Endothelial cell of umbilical vein (primary cell): ENCODE results near the gene GRAMD1A. TPM values are rescaled to one million over a fixed set of nuclear protein-coding genes. Genes with fewer than 3 reads are reported as not detected.

Experiments used
- BruUV-seq: library from RNA; stranded (reverse); fragments of 400-500 nt; replicated peaks from 2 replicates; lab custom pipeline; 2021; lab: Mats Ljungman, UMichigan
- CTCF ChIA-PET: fragments of 300-600, 350-600 bp; sonication (Branson Sonifier 250); formaldehyde crosslinking; loops from one replicate; lab custom pipeline; 2021; ENCODE audit warnings: antibody characterized with exemption, inconsistent platforms; lab: Charles Lee
- POLR2A ChIA-PET: fragments of 300-600, 350-600 bp; sonication (Branson Sonifier 250); formaldehyde crosslinking; loops from one replicate; lab custom pipeline; 2021; ENCODE audit warnings: antibody characterized with exemption, inconsistent platforms; lab: Charles Lee
- DNase-seq: peaks from one replicate; pipeline ENCODE4 v3.0.0-alpha.2; 2011; ENCODE audit warnings: low read depth, low spot score
- FAIRE-seq: peaks from 2 replicates; lab custom pipeline; 2011; peaks lifted over from hg19 to GRCh38; lab: Jason Lieb, UNC
- H2AFZ ChIP-seq: 2 replicates; pipeline ENCODE4 v1.6.0; 2012; ENCODE audit warnings: low read depth, low read length, control low read depth, inconsistent platforms
- H3K27ac ChIP-seq: 2 replicates; pipeline ENCODE4 v1.5.1; 2011; ENCODE audit warnings: low read depth, mild to moderate bottlenecking, control low read depth, low read length, moderate library complexity; ENCODE audit not compliant: insufficient read depth
- H3K27me3 ChIP-seq, 2 experiments: 2 replicates each; pipeline versions ENCODE4 v1.6.0 to v1.6.1; 2011; ENCODE audit warnings: low read length in 2 of 2, mixed read lengths in 1 of 2; ENCODE audit not compliant: control insufficient read depth in 2 of 2, insufficient read depth in 2 of 2
- H3K36me3 ChIP-seq, 2 experiments: 2 replicates in 1 of 2; 3 replicates in 1 of 2; pipeline ENCODE4 v1.5.1; 2011; ENCODE audit warnings: low read length in 2 of 2, mild to moderate bottlenecking in 1 of 2, moderate library complexity in 1 of 2; ENCODE audit not compliant: control insufficient read depth in 2 of 2, insufficient read depth in 2 of 2; ENCODE audit errors: extremely low read depth in 1 of 2
- H3K4me1 ChIP-seq: 3 replicates; pipeline ENCODE4 v1.5.1; 2011; ENCODE audit warnings: mild to moderate bottlenecking, low read length; ENCODE audit not compliant: control insufficient read depth, insufficient read depth; ENCODE audit errors: extremely low read depth
- H3K4me2 ChIP-seq: 2 replicates; pipeline ENCODE4 v1.6.1; 2011; ENCODE audit warnings: low read length, control low read depth, mixed read lengths; ENCODE audit not compliant: insufficient read depth
- H3K4me3 ChIP-seq, 3 experiments: fragments of 200-600 bp in 1 of 3; sonication (generic), shearing (Covaris generic) in 1 of 3; replicated peaks in 1 of 3; 2 replicates each; pipeline ENCODE4 v1.5.1; 2011 to 2016; ENCODE audit warnings: control low read depth in 3 of 3, low read length in 3 of 3, mild to moderate bottlenecking in 2 of 3, inconsistent platforms in 1 of 3, low read depth in 1 of 3, moderate library complexity in 1 of 3; ENCODE audit not compliant: insufficient read depth in 1 of 3
- H3K79me2 ChIP-seq: 2 replicates; pipeline ENCODE4 v1.6.0; 2012; ENCODE audit warnings: low read length, inconsistent platforms; ENCODE audit not compliant: control insufficient read depth, insufficient read depth
- H3K9ac ChIP-seq: replicated peaks from 2 replicates; pipeline ENCODE3; 2011; ENCODE audit warnings: low read length, control low read depth; ENCODE audit not compliant: insufficient read depth; ENCODE audit errors: extremely low read depth
- H3K9me1 ChIP-seq: replicated peaks from 3 replicates; pipeline ENCODE4 v1.6.0; 2011; ENCODE audit warnings: mild to moderate bottlenecking, low read length; ENCODE audit not compliant: control insufficient read depth, insufficient read depth; ENCODE audit errors: extremely low read depth
- H3K9me3 ChIP-seq: replicated peaks from 2 replicates; pipeline ENCODE4 v1.5.1; 2012; ENCODE audit warnings: low read length, inconsistent platforms; ENCODE audit not compliant: control insufficient read depth, insufficient read depth
- H4K20me1 ChIP-seq: replicated peaks from 2 replicates; pipeline ENCODE3; 2011; ENCODE audit warnings: mild to moderate bottlenecking, low read length; ENCODE audit not compliant: control insufficient read depth, insufficient read depth; ENCODE audit errors: extremely low read depth
- EZH2 ChIP-seq: IDR thresholded peaks from 2 replicates; pipeline ENCODE4 v1.6.1; 2012; ENCODE audit warnings: borderline replicate concordance, low read depth, mild to moderate bottlenecking, moderate library complexity, low read length, inconsistent platforms; ENCODE audit not compliant: severe bottlenecking
- FOS ChIP-seq: IDR thresholded peaks from 2 replicates; pipeline ENCODE4 v1.6.1; 2011; ENCODE audit warnings: mild to moderate bottlenecking, low read length, moderate library complexity, borderline replicate concordance; ENCODE audit not compliant: insufficient read depth
- GATA2 ChIP-seq: IDR thresholded peaks from 2 replicates; pipeline ENCODE4 v1.7.0; 2011; ENCODE audit warnings: low read depth, mild to moderate bottlenecking, moderate library complexity, mixed read lengths, low read length; ENCODE audit not compliant: insufficient read length, insufficient read depth
- JUN ChIP-seq: IDR thresholded peaks from 2 replicates; pipeline ENCODE4 v1.6.1; 2011; ENCODE audit warnings: borderline replicate concordance, low read depth; ENCODE audit not compliant: insufficient read length, insufficient read depth
- MYC ChIP-seq: IDR thresholded peaks from one replicate; pipeline ENCODE4 v1.6.1; 2011; ENCODE audit warnings: mild to moderate bottlenecking, low read depth, low read length
- POLR2A ChIP-seq: IDR thresholded peaks from 2 replicates; pipeline ENCODE4 v1.6.1; 2012; ENCODE audit warnings: low read depth, mild to moderate bottlenecking, control low read depth, low read length
- POLR2AphosphoS5 ChIP-seq: IDR thresholded peaks from 2 replicates; pipeline ENCODE4 v1.6.1; 2012; ENCODE audit warnings: low read depth, mild to moderate bottlenecking, control low read depth, low read length, moderate library complexity; ENCODE audit not compliant: insufficient read depth
- dilution Hi-C: fragments of 300-500 bp; cut with MboI; formaldehyde crosslinking; loops from one replicate; pipeline ENCODE4 v1.15.0; 2019; ENCODE audit warnings: low sequenced_read_pairs; ENCODE audit not compliant: extremely low pct_ligation_motif_present
- intact Hi-C: fragments of 100-400 bp; cut with micrococcal nuclease; formaldehyde crosslinking; loops from one replicate; pipeline ENCODE4 v1.10.0; 2022
- polyA plus RNA-seq, 4 experiments: library from polyadenylated mRNA; depleted of rRNA in 3 of 4; stranded (reverse) in 3 of 4; unstranded in 1 of 4; fragments of >200 nt; gene quantifications; 2 replicates each; pipeline versions ENCODE4 v1.2.1 to v1.2.3, GENCODE V29; 2011 to 2012; ENCODE audit warnings: missing spikeins in 1 of 4
- total RNA-seq: library from RNA; stranded (reverse); gene quantifications from 2 replicates; pipeline ENCODE4 v1.2.3, GENCODE V29; 2021
- TF ChIP-seq, protein P1 (sequence below), 2 donors: IDR thresholded peaks; 1 replicate in 1 of 2; 2 replicates in 1 of 2; pipeline ENCODE4 v1.5.1; 2011; ENCODE audit warnings: low read length in 2 of 2, mild to moderate bottlenecking in 2 of 2, moderate library complexity in 2 of 2, control low read depth in 1 of 2, inconsistent platforms in 1 of 2, low read depth in 1 of 2; ENCODE audit not compliant: insufficient read depth in 1 of 2; ENCODE audit errors: extremely low read depth in 1 of 2
- TF ChIP-seq, protein P2 (sequence below): IDR thresholded peaks from 2 replicates; pipeline ENCODE4 v1.6.1; 2011; ENCODE audit not compliant: insufficient read depth, insufficient read length

GRAMD1A gene
- total and polyA plus RNA-seq, 2 donors (not counting 3 experiments of a cell fraction or from before 2014, with no cell fraction given): 127 to 130 TPM

DNA sequence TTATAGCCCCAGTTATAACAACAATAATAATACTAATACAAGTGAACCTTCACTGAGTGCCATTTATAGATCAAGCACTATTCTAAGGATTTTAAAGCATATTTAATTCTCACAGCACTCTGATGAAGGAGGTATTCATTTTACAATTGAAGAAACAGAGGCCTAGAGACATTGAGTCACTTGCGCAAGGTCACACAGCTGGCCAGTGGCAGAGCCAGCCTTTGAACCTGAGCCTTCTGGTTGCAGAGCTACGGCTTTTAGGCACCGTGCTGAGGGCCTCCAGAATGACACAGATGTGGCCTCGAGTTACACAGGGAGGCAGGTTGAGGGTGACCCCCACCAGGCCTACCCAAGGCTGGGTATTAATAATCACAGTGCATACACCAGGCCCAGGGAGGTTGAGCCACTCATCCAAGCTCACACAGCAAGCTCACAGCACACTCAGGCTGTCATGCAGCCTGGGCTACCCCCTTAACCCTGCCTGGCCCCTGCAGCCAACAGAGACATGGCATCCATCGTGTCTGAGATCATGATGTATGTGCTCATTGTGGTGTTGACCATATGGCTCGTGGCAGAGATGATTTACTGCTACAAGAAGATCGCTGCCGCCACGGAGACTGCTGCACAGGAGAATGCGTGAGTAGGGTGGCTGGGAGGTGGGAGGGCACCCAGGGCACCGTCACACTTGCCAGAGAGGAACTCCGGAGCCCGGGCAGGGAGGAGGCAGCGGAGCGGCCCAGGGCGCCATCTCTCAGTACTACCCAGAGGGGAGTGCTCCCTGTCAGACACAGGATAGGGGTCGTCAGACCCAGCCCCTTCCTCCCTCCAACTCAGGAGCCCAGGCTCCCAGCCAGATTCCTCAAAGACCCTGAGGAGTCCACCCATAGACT is 38.7 kb downstream of the GRAMD1A start:
- CTCF ChIA-PET: interaction anchor here (1.0 to 1.4 kb wide), 6 partner anchors 9 to 102 kb away, joined by 3 to 8 read pairs (median 3); partner anchors contain the start of gene SCN1B
- H4K20me1 ChIP-seq: no peaks in the 10 kb centered on the region
- TF ChIP-seq GATA2: no peak
- no peak for TF ChIP-seq POLR2A
- TF ChIP-seq POLR2AphosphoS5: no peak
- TF ChIP-seq, protein P1, sequence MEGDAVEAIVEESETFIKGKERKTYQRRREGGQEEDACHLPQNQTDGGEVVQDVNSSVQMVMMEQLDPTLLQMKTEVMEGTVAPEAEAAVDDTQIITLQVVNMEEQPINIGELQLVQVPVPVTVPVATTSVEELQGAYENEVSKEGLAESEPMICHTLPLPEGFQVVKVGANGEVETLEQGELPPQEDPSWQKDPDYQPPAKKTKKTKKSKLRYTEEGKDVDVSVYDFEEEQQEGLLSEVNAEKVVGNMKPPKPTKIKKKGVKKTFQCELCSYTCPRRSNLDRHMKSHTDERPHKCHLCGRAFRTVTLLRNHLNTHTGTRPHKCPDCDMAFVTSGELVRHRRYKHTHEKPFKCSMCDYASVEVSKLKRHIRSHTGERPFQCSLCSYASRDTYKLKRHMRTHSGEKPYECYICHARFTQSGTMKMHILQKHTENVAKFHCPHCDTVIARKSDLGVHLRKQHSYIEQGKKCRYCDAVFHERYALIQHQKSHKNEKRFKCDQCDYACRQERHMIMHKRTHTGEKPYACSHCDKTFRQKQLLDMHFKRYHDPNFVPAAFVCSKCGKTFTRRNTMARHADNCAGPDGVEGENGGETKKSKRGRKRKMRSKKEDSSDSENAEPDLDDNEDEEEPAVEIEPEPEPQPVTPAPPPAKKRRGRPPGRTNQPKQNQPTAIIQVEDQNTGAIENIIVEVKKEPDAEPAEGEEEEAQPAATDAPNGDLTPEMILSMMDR (IDR thresholded peaks at IDR 0.05; ENCODE audit: extremely low read depth in 1 of 2, insufficient read depth in 1 of 2, low read depth in 1 of 2, low read length in 2 of 2): no peak
- TF ChIP-seq EZH2: no peak
- no peak for TF ChIP-seq FOS
- TF ChIP-seq MYC: no peak
- TF ChIP-seq JUN: no peak
- TF ChIP-seq, protein P2, sequence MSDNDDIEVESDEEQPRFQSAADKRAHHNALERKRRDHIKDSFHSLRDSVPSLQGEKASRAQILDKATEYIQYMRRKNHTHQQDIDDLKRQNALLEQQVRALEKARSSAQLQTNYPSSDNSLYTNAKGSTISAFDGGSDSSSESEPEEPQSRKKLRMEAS: no peak
- H3K4me1 ChIP-seq: peaks cover 25% of the 10 kb centered on the region
- FAIRE-seq (no peak), DNase-seq (no peak)
- no peaks in the 10 kb centered on the region for H3K36me3 ChIP-seq
- no peak overlapping the region for H3K27ac ChIP-seq
- no peaks in the 10 kb centered on the region for H3K9me3 ChIP-seq
- POLR2A ChIA-PET: interaction anchor here (0.9 kb wide), 1 partner anchor 12 kb away, joined by 6 read pairs; no protein-coding TSS in a partner anchor
- no peak overlapping the region for H3K9ac ChIP-seq
- H3K79me2 ChIP-seq: no peaks in the 10 kb centered on the region
- BruUV-seq: no TSS peak
- no peaks in the 10 kb centered on the region for H3K9me1 ChIP-seq
- H2AFZ ChIP-seq: no peak overlapping the region
- no peak overlapping the region for H3K4me3 ChIP-seq
- H3K27me3 ChIP-seq: no peaks in the 10 kb centered on the region
- H3K4me2 ChIP-seq: no peak overlapping the region
- intact Hi-C loops (loop anchor here (10.0 kb wide), 1 partner anchor 226 kb away; the partner anchor contains the start of gene USF2), dilution Hi-C loops (no loop called here)
